Calu3 (cell line): ENCODE results near the gene BCL3. TPM values are rescaled to one million over a fixed set of nuclear protein-coding genes. Genes with fewer than 3 reads are reported as not detected.
A peak's percentile ranks its signal among the peaks of the same experiment; 100 is the strongest.
"Not testable (repeated sequence)": the region's sequence is repeated elsewhere in the genome, so short reads cannot be mapped to it uniquely, and the experiment has no call there.

Experiments used
- BruUV-seq: library from RNA; stranded (reverse); fragments of 400-500 nt; replicated peaks from 2 replicates; lab custom pipeline; 2021; lab: Mats Ljungman, UMichigan
- CTCF ChIA-PET: fragments of 300-600 bp; sonication (Branson Sonifier 250); formaldehyde crosslinking; loops from one replicate; lab custom pipeline; 2022; ENCODE audit warnings: antibody characterized with exemption; lab: Charles Lee
- DNase-seq: peaks from one replicate; pipeline ENCODE4 v3.0.0; 2022
- H3K27ac Mint-ChIP-seq: one replicate; pipeline ENCODE4 v1.8.0; 2022; ENCODE audit warnings: mixed read lengths; ENCODE audit not compliant: unreplicated experiment
- H3K27me3 Mint-ChIP-seq: one replicate; pipeline ENCODE4 v1.8.0; 2022; ENCODE audit warnings: mixed read lengths; ENCODE audit not compliant: unreplicated experiment
- H3K36me3 Mint-ChIP-seq: one replicate; pipeline ENCODE4 v1.8.0; 2022; ENCODE audit warnings: mild to moderate bottlenecking, moderate library complexity, mixed read lengths; ENCODE audit not compliant: insufficient read depth, unreplicated experiment
- H3K4me1 Mint-ChIP-seq: one replicate; pipeline ENCODE4 v1.8.0; 2022; ENCODE audit warnings: mild to moderate bottlenecking, low read depth, mixed read lengths; ENCODE audit not compliant: unreplicated experiment
- H3K4me3 Mint-ChIP-seq: one replicate; pipeline ENCODE4 v1.8.0; 2022; ENCODE audit warnings: mild to moderate bottlenecking, low read depth, moderate library complexity, mixed read lengths; ENCODE audit not compliant: unreplicated experiment
- H3K9me3 Mint-ChIP-seq: one replicate; pipeline ENCODE4 v1.8.0; 2022; ENCODE audit warnings: low read depth, mixed read lengths; ENCODE audit not compliant: unreplicated experiment
- intact Hi-C: fragments of 100-400 bp; cut with micrococcal nuclease; formaldehyde crosslinking; loops from one replicate; pipeline ENCODE4 v1.10.0; 2022; ENCODE audit not compliant: unreplicated experiment
- total RNA-seq: library from RNA; stranded (reverse); gene quantifications from 2 replicates; pipeline ENCODE4 v1.2.3, GENCODE V29; 2022
- TF ChIP-seq, protein P1 (sequence below): fragments of 200-600 bp; IDR thresholded peaks from one replicate; pipeline ENCODE4 v1.8.0; 2022; ENCODE audit warnings: antibody characterized with exemption; ENCODE audit not compliant: unreplicated experiment

BCL3 gene
- total RNA-seq, 1 experiment from 2014 or later = 37.7 TPM

DNA sequence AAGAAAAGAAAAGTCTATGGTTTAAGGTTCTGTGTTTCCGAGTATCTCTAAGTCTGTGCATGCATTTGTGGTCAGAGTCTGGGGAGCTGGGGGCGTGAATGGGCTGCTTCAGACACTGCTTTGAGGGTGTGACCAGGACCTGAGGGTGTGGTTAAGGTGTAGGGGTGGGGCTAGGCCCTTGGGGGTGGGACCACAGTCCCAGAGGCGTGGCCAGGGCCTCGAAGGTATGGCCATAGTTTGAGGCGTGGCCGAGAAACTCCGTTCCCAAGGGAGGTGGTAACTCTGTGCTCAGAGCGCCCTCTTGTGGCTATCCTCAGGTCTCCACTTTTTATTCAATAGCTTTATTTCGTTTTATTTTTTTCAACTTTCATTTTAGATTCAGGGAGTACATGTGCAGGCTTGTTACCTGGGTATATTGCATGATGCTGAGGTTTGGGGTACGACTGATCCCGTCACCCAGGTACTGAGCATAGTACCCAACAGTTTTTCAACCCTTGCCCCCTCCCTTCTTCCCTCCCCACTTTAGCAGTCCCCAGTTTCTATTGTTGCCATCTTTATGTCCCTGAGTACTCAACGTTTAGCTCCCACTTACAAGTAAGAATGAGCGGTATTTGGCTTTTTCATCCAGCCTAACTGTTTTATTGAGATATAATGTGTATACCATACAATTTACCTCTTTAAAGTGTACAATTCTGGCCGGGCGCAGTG is 22.2 kb downstream of the BCL3 start:
- Mint-ChIP-seq H3K9me3 (peaks cover 4% of the 10 kb centered on the region), H3K4me3 (no peak overlapping the region), H3K27ac (peak overlapping the region; percentile 31), H3K27me3 (no peaks in the 10 kb centered on the region), H3K4me1 (peaks cover 37% of the 10 kb centered on the region), H3K36me3 (peaks cover 21% of the 10 kb centered on the region)
- no TSS peak for BruUV-seq
- intact Hi-C loops = loop anchor here (1.0 to 5.0 kb wide), 5 partner anchors 33 to 200 kb away; no protein-coding TSS in a partner anchor
- TF ChIP-seq, protein P1, sequence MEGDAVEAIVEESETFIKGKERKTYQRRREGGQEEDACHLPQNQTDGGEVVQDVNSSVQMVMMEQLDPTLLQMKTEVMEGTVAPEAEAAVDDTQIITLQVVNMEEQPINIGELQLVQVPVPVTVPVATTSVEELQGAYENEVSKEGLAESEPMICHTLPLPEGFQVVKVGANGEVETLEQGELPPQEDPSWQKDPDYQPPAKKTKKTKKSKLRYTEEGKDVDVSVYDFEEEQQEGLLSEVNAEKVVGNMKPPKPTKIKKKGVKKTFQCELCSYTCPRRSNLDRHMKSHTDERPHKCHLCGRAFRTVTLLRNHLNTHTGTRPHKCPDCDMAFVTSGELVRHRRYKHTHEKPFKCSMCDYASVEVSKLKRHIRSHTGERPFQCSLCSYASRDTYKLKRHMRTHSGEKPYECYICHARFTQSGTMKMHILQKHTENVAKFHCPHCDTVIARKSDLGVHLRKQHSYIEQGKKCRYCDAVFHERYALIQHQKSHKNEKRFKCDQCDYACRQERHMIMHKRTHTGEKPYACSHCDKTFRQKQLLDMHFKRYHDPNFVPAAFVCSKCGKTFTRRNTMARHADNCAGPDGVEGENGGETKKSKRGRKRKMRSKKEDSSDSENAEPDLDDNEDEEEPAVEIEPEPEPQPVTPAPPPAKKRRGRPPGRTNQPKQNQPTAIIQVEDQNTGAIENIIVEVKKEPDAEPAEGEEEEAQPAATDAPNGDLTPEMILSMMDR = peak; percentile 87
- DNase-seq = peak; percentile 99
- CTCF ChIA-PET = interaction anchor here (0.6 to 5.7 kb wide), 24 partner anchors 12 to 774 kb away, joined by 3 to 223 read pairs (median 6); partner anchors contain the start of genes BCAM, NECTIN2 and TOMM40

DNA sequence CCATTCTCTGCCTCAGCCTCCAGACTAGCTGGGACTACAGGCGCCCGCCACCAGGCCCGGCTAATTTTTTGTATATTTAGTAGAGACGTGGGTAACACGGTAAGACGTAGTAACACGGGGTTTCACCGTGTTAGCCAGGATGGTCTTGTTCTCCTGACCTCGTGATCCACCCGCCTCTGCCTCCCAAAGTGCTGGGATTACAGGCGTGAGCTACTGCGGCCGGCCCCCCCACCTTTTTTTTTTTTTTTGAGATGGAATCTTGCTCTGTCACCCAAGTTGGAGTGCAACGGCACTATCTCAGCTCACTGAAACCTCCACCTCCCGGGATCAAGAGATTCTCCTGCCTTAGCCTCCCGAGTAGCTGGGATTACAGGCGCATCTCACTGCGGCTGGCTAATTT is 23.6 kb downstream of the BCL3 start:
- H3K36me3 Mint-ChIP-seq = peaks cover 32% of the 10 kb centered on the region
- intact Hi-C loops = loop anchor here (5.0 kb wide), 2 partner anchors 35 to 185 kb away; no protein-coding TSS in a partner anchor
- CTCF ChIA-PET = interaction anchor here (0.6 to 5.7 kb wide), 3 partner anchors 48 to 170 kb away, joined by 3 to 223 read pairs (median 4); no protein-coding TSS in a partner anchor
- not testable (repeated sequence) for DNase-seq, H3K9me3 Mint-ChIP-seq, H3K4me3 Mint-ChIP-seq, BruUV-seq, H3K27me3 Mint-ChIP-seq
- peak overlapping the region; percentile 79 for H3K27ac Mint-ChIP-seq
- H3K4me1 Mint-ChIP-seq = peaks cover 43% of the 10 kb centered on the region

DNA sequence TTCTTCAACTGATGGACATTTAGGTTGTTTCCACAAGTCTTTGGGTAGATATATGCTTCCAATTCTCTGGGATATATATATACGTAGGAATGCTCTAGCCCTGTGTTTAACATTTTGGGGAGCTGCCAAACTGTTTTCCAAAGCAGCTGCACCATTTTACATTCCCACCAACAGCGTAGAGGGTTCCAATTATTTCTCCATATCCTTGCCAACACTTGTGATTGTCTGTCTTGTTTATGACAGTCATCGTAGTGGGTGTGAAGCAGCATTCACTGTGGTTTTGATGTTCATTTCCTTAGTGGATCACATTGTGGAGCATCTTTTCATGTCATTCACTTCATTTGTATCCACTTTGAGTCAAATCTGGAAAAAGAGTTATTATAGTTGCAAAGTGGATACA is 24.5 kb downstream of the BCL3 start:
- no peak overlapping the region for H3K4me3 Mint-ChIP-seq
- peaks cover 40% of the 10 kb centered on the region for H3K36me3 Mint-ChIP-seq
- peaks cover 4% of the 10 kb centered on the region for H3K9me3 Mint-ChIP-seq
- DNase-seq = no peak
- H3K4me1 Mint-ChIP-seq = peaks cover 43% of the 10 kb centered on the region
- BruUV-seq = no TSS peak
- CTCF ChIA-PET = interaction anchor here (1.4 to 5.7 kb wide), 2 partner anchors 49 to 84 kb away, joined by 3 to 223 read pairs; no protein-coding TSS in a partner anchor
- no peak overlapping the region for H3K27ac Mint-ChIP-seq
- TF ChIP-seq, protein P1 = no peak
- intact Hi-C loops = loop anchor here (5.0 kb wide), 2 partner anchors 36 to 186 kb away; no protein-coding TSS in a partner anchor
- no peaks in the 10 kb centered on the region for H3K27me3 Mint-ChIP-seq

DNA sequence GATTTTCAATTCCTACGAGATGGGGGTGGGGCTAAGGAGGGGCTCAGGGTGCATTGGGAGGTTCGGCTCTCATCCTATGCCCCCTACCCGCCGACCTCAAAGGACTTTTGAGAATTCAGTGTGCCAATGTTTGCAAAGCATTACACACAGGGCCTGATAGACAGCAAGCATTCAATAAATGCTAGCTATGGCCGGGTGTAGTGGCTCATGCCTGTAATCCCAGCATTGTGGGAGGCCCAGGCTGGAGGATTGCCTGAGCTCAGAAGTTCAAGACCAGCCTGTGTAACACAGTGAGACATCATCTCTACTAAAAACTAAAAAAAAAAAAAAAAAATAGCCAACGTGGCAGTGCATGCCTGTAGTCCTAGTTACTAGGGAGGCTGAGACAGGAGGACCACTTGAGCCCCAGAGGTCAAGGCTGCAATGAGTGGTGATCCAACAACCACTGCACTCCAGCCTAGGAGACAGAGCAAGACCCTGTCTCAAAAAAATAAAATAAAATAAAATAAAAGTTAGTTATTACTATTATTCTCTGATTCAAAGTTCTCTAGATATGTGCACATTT is 27.2 kb downstream of the BCL3 start:
- Mint-ChIP-seq H3K36me3 (peaks cover 49% of the 10 kb centered on the region), H3K4me3 (peak overlapping the region; percentile 55), H3K9me3 (no peaks in the 10 kb centered on the region), H3K27ac (peak overlapping the region; percentile 92), H3K27me3 (no peaks in the 10 kb centered on the region), H3K4me1 (peaks cover 35% of the 10 kb centered on the region)
- intact Hi-C loops = loop anchor here (2.0 kb wide), 1 partner anchor 69 kb away; no protein-coding TSS in a partner anchor
- TF ChIP-seq, protein P1 = no peak
- CTCF ChIA-PET = interaction anchor here (0.6 to 2.2 kb wide), 3 partner anchors 52 to 185 kb away, joined by 3 to 8 read pairs (median 5); partner anchors contain the start of gene NECTIN2
- DNase-seq = no peak
- TSS peak; percentile 80 for BruUV-seq
